ENCODE data around the gene NEMP2. TPM values are rescaled to one million over a fixed set of nuclear protein-coding genes. Genes with fewer than 3 reads are reported as not detected.

Gene NEMP2
- total RNA-seq, 1 experiment from 2014 or later, result 12.0 TPM

DNA sequence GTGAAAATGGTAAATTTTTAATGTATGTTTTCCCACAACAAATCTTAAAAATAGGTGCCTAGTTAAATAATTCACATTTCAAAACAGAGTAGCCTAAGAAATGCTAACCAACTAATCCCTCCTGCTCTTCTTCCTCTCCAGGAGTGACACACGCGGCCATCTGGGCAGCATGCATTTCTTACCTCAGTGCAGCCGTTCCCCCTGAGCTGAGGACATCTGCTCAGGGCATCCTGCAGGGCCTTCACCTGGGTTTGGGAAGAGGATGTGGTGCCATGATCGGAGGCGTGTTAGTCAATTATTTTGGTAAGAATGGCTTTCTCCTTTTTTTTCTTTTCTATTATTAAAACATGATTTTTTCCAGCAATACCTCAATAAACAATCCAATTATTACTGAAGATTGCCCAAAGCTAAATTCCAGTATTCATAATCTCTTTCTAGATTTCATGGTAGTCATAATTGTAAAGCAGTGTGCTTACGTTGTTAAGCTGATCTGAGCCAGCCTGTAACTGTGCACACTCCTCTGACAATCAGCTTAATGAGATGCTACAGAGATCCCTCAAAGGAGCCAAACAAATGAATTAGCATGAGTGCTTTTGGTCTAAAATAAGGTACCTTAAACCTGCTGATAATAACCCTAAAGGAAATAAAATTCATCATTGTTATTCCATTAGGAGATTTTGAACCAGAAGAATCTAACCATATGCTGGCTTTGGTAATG lies 45.8 kb downstream of the NEMP2 start:
- no peak for DNase-seq (ENCODE audit: low read depth, low spot score)
- Histone ChIP-seq H3K9me3 (ENCODE audit: control insufficient read depth, insufficient read depth, low read depth, low read length) (no peaks in the 10 kb centered on the region), H3K4me1 (ENCODE audit: control insufficient read depth, insufficient read depth, low read length) (no peaks in the 10 kb centered on the region), H3K27ac (ENCODE audit: low read length) (no peak overlapping the region), H3K27me3 (ENCODE audit: control insufficient read depth, insufficient read depth, low read length) (no peaks in the 10 kb centered on the region), H3K36me3 (ENCODE audit: control insufficient read depth, insufficient read depth, low read length) (no peaks in the 10 kb centered on the region), H3K4me3 (ENCODE audit: low read depth in 2 of 2, low read length in 2 of 2) (no peak overlapping the region)
- intact Hi-C loops (cut with micrococcal nuclease; ENCODE audit: unreplicated experiment), result no loop called here
- ATAC-seq, result no peak
- ChIA-PET CTCF (no interaction called here), POLR2A (no interaction called here)
- in situ Hi-C loops (cut with HindIII; ENCODE audit: low pct_unique_long_range_greater_than_20kb, low sequenced_read_pairs), result no loop called here
- BruUV-seq (replicated peaks), result no TSS peak
- TF ChIP-seq POLR2AphosphoS5 (IDR thresholded peaks at IDR 0.05; ENCODE audit: low read depth, low read length) (no peak), SIN3A (IDR thresholded peaks at IDR 0.05; ENCODE audit: borderline replicate concordance, insufficient read depth, low read depth, low read length) (no peak), TCF7L2 (IDR thresholded peaks at IDR 0.05; ENCODE audit: low read depth, low read length) (no peak)
- TF ChIP-seq, protein P1, sequence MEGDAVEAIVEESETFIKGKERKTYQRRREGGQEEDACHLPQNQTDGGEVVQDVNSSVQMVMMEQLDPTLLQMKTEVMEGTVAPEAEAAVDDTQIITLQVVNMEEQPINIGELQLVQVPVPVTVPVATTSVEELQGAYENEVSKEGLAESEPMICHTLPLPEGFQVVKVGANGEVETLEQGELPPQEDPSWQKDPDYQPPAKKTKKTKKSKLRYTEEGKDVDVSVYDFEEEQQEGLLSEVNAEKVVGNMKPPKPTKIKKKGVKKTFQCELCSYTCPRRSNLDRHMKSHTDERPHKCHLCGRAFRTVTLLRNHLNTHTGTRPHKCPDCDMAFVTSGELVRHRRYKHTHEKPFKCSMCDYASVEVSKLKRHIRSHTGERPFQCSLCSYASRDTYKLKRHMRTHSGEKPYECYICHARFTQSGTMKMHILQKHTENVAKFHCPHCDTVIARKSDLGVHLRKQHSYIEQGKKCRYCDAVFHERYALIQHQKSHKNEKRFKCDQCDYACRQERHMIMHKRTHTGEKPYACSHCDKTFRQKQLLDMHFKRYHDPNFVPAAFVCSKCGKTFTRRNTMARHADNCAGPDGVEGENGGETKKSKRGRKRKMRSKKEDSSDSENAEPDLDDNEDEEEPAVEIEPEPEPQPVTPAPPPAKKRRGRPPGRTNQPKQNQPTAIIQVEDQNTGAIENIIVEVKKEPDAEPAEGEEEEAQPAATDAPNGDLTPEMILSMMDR (IDR thresholded peaks at IDR 0.05), result no peak
- TF ChIP-seq, protein P2, sequence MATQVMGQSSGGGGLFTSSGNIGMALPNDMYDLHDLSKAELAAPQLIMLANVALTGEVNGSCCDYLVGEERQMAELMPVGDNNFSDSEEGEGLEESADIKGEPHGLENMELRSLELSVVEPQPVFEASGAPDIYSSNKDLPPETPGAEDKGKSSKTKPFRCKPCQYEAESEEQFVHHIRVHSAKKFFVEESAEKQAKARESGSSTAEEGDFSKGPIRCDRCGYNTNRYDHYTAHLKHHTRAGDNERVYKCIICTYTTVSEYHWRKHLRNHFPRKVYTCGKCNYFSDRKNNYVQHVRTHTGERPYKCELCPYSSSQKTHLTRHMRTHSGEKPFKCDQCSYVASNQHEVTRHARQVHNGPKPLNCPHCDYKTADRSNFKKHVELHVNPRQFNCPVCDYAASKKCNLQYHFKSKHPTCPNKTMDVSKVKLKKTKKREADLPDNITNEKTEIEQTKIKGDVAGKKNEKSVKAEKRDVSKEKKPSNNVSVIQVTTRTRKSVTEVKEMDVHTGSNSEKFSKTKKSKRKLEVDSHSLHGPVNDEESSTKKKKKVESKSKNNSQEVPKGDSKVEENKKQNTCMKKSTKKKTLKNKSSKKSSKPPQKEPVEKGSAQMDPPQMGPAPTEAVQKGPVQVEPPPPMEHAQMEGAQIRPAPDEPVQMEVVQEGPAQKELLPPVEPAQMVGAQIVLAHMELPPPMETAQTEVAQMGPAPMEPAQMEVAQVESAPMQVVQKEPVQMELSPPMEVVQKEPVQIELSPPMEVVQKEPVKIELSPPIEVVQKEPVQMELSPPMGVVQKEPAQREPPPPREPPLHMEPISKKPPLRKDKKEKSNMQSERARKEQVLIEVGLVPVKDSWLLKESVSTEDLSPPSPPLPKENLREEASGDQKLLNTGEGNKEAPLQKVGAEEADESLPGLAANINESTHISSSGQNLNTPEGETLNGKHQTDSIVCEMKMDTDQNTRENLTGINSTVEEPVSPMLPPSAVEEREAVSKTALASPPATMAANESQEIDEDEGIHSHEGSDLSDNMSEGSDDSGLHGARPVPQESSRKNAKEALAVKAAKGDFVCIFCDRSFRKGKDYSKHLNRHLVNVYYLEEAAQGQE (IDR thresholded peaks at IDR 0.05; ENCODE audit: insufficient read depth in 1 of 2, low read depth in 2 of 2, low read length in 1 of 2), result no peak

DNA sequence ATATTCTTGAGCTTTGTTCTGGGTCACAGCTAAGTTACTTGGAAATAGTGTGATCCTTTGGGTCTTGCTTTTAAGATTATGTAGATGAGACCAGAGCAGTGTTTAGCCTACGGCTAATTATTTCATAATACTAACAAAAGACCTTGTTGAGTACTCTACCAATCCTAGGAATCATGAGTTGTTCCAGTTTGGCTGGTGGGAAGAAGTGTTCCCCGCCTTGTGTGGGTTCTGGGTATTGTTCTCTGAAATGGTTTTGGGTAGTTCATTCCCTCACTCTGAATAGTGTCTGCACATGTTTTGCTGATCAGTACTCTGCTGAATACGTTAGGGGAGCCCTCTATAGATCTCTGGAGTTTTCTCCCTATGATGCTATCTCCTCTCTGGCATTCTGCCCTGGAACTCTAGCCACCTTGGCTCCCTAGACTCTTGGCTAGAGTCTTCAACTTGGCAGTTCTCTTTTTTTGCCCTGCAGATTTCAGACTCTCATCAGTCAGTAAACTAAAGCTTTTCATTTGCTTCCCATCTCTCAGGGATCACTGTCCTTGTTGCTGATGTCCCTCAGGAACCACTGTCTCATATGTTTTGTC lies 48.4 kb downstream of the NEMP2 start:
- no peaks in the 10 kb centered on the region for H3K27me3 ChIP-seq (ENCODE audit: control insufficient read depth, insufficient read depth, low read length)
- no peak overlapping the region for H3K4me3 ChIP-seq (ENCODE audit: low read depth in 2 of 2, low read length in 2 of 2)
- no peak overlapping the region for H3K27ac ChIP-seq (ENCODE audit: low read length)
- no peak for DNase-seq (ENCODE audit: low read depth, low spot score)
- no peaks in the 10 kb centered on the region for H3K4me1 ChIP-seq (ENCODE audit: control insufficient read depth, insufficient read depth, low read length)
- BruUV-seq (replicated peaks), result no TSS peak
- H3K9me3 ChIP-seq (ENCODE audit: control insufficient read depth, insufficient read depth, low read depth, low read length), result no peaks in the 10 kb centered on the region
- in situ Hi-C loops (cut with HindIII; ENCODE audit: low pct_unique_long_range_greater_than_20kb, low sequenced_read_pairs), result no loop called here
- intact Hi-C loops (cut with micrococcal nuclease; ENCODE audit: unreplicated experiment), result no loop called here
- TF ChIP-seq, protein P1 (IDR thresholded peaks at IDR 0.05), result no peak
- TF ChIP-seq, protein P2 (IDR thresholded peaks at IDR 0.05; ENCODE audit: insufficient read depth in 1 of 2, low read depth in 2 of 2, low read length in 1 of 2), result no peak
- ATAC-seq, result no peak
- H3K36me3 ChIP-seq (ENCODE audit: control insufficient read depth, insufficient read depth, low read length), result no peaks in the 10 kb centered on the region
- ChIA-PET POLR2A (no interaction called here), CTCF (no interaction called here)

All from Panc1 (cell line).